HG02623 (cell line): ENCODE results near the gene PPP1R12C.

Source experiments
- ATAC-seq: cut with Tn5 transposase; IDR thresholded peaks from one replicate; pipeline ENCODE4 v1.9.1; 2021; ENCODE audit warnings: moderate library complexity; ENCODE audit not compliant: unreplicated experiment

Gene PPP1R12C

GRCh38 chr19:55091126-55091910 is 26.1 kb downstream of the PPP1R12C start:
- ATAC-seq: no peak

- ATAC-seq: no peak
Observed at GRCh38 chr19:55090564-55090963, 26.9 kb downstream of the PPP1R12C start.

- ATAC-seq: no peak
Observed at GRCh38 chr19:55089342-55089944, 28.0 kb downstream of the PPP1R12C start.

- no peak for ATAC-seq
Observed at GRCh38 chr19:55088543-55089341, 28.7 kb downstream of the PPP1R12C start.

GRCh38 chr19:55088021-55088451 is 29.4 kb downstream of the PPP1R12C start:
- ATAC-seq: no peak

GRCh38 chr19:55087542-55087901 is 29.9 kb downstream of the PPP1R12C start:
- ATAC-seq: no peak

- ATAC-seq: no peak
Observed at GRCh38 chr19:55086730-55087541, 30.5 kb downstream of the PPP1R12C start.

GRCh38 chr19:55085923-55086715 is 31.3 kb downstream of the PPP1R12C start:
- ATAC-seq: no peak

- ATAC-seq: no peak
Observed at GRCh38 chr19:55084416-55084815, 33.0 kb downstream of the PPP1R12C start.

- no peak for ATAC-seq
Observed at GRCh38 chr19:55083004-55083850, 34.2 kb downstream of the PPP1R12C start.

- no peak for ATAC-seq
Observed at GRCh38 chr19:55082020-55082851, 35.2 kb downstream of the PPP1R12C start.

- no peak for ATAC-seq
Observed at GRCh38 chr19:55081770-55082019, 35.7 kb downstream of the PPP1R12C start.

- no peak for ATAC-seq
Observed at GRCh38 chr19:55080968-55081769, 36.3 kb downstream of the PPP1R12C start.

GRCh38 chr19:55080121-55080967 is 37.1 kb downstream of the PPP1R12C start:
- no peak for ATAC-seq

GRCh38 chr19:55079400-55080038 is 37.9 kb downstream of the PPP1R12C start:
- ATAC-seq: no peak

GRCh38 chr19:55078996-55079395 is 38.4 kb downstream of the PPP1R12C start:
- no peak for ATAC-seq
